ENCODE measurements around the gene GALNT14.

The GALNT14 gene

GRCh38 chr2:31003749-31004148 is 134.5 kb downstream of the GALNT14 start:
- no peak for DNase-seq

DNA sequence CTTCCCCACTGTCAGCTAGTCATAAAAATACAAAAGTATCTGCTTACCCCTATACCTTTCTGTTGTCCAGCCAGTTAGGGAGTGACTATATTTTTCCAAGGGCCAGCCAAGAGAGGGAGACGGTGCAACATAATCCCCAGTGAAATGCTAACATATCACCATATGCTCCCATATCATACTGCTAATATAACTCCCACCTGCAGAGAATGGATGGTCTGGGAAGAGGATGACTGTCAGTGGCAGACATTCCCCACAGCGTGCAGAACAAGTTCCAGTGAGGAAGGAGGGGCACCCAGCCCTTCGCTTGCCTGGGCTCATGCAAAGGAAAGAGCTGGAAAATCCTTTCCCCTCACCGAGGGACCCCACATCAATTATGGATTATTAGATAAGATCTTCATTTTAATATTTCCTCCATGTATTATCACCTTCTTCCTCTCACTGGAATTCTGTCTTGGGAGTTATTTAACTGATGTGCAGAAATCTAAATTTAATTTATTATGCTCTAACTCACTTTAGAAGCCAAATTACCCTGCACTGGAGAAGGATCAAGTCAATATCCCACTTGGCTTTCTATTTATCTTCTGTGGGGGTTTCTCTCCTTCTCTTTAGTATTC is 135.6 kb downstream of the GALNT14 start:
- DNase-seq: no peak

GRCh38 chr2:31000970-31001369 is 137.3 kb downstream of the GALNT14 start:
- no peak for DNase-seq

- no peak for DNase-seq
Observed at GRCh38 chr2:30998672-30999071, 139.6 kb downstream of the GALNT14 start.

- DNase-seq: no peak
Observed at GRCh38 chr2:30997979-30998378, 140.3 kb downstream of the GALNT14 start.

DNA sequence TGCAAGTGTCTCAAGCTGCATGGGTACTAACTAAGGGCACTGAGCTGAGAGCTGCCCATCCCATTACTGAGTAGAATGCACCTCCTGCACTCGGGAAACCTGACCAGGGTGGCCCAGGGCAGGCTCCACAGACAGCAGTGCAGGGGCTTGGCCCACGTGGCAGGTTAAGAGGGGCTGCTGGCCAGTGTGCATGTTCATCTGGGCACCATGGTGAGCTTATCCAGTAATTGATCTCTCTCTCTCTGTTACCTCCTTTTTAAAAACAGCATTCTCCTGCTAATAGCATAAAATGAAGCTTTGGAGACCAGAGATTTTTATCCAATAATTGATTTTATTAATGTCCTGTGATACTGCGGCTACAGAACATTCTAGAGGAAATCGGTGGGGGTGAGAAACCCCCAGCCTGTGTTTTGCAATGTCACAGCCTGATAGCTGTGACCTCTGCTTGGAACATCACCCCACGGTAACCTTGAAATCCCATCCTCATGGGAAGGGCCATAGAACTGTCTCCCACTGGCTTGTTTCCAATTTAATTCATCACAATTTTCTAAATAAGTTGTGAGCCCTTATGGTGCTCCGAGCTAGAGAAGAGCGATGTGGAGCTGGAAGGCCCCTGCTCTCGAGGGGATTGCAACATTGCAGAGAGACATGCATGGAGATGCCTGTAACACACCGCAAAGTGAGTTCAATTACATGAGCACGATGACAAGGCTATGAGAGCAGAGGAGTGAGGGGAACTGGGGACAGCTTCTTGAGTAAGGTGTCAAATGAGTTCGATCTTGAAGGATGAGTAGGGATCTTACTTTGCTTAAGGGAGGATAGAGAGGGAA is 143.8 kb downstream of the GALNT14 start:
- no peak for DNase-seq

DNA sequence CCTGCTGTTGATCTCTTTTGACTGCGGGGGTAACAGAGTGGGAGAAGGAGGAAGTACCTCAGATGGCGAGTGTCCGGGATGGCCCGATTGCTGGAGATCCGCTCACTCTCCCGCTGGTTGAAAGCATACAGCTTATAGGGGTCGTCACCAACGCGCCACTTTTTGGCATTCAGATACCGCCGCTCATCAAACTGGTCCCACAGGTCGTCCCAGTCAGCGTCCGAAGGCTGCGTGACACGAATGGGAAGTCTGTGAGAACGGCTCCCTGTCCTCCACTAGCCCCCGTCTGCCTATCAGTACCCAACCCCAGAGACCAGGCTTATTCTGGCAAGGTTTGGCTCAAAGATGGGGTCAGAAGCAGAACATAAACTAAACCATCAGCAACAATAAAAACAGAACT is 145.5 kb downstream of the GALNT14 start:
- no peak for DNase-seq

DNA sequence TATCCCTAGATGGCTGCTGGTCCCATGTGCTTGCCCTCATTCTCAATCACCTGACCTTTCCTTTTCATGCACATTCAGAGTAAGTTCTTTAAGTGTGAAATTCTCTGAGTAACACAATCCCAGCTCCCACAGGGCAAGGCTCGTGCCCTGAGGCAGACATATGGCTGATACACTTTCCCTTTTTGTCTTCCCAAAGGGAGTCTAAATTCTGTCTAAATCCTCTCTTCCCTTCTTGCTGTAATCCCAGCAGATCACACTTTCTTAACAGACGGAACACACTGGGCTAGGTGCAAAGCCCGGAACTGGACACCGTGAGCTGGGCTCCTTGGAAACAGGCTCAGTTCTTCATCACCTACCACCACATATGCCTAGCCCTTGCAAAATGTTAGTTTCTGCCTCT is 147.6 kb downstream of the GALNT14 start:
- DNase-seq: no peak

DNA sequence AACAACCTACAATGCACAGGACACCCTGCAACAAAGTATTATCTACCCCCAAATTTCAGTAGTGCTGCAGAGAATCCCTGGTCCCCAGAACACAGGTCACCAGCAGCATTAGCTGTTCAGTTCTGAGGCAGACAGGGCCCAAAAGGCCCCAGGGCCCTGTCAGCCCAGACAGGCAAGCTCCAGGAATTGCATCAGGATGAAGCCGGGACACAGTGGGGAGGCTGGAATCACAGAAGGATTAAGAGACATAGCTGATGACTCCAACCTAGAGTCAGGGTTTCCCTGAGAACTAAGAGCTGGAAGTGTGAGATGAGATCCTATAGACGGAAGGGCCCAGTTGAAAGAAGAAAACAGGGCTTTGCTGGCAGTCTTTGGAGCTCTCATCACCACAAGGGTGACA is 148.1 kb downstream of the GALNT14 start:
- no peak for DNase-seq

GRCh38 chr2:30989746-30990145 is 148.5 kb downstream of the GALNT14 start:
- DNase-seq: no peak

GRCh38 chr2:30987566-30987965 is 150.7 kb downstream of the GALNT14 start:
- no peak for DNase-seq

DNA sequence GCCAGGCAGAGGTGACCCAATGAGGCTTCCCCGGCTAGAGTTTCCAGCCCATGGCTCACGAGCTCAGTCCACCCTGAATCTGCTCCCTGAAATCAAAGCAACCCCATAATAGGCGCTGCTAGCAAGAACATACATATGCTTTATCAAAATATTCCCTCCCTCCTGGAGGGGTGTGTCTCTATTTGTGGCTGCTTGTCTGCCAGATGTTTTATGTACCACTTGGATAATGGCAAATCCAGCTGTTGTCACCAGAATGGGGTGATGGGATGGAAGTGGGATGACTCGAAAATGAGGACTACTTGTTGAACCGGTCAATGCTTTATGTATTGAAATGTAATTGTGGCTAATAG is 152.0 kb downstream of the GALNT14 start:
- no peak for DNase-seq

DNA sequence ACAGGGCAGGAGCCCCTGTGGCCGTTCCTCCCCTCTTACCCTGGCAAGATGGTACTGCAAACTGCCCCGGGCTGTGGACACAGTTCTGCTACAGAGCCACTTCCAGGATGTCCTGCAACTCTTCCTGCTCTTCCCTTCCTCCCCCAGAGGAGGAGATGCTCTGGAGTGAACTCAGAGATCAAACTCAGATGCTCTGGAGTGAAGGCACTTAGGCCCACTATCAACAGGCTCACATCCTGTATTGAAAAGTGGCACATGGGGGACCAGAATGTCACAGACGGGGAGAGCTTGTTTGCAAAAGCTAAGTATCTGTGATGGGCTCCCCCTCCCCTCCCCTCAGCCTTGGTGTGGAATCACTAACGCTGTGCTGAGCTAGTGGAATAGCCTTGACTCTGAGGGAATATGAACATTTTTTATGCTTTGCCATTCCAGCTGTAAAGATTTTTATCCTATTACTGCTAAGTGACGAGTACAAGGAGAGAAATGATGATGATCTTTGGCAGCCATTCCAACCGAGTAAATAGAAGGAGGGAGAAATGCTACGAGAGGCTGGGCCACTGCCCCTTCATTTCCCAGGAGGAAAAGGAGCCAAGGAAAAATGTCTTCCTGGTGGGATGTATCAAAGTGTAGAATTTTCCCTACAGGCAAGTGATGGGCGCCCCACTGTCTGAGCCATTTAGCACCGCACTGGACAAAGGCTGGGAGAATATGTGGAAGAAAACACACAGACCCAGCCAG is 152.6 kb downstream of the GALNT14 start:
- DNase-seq: no peak

DNA sequence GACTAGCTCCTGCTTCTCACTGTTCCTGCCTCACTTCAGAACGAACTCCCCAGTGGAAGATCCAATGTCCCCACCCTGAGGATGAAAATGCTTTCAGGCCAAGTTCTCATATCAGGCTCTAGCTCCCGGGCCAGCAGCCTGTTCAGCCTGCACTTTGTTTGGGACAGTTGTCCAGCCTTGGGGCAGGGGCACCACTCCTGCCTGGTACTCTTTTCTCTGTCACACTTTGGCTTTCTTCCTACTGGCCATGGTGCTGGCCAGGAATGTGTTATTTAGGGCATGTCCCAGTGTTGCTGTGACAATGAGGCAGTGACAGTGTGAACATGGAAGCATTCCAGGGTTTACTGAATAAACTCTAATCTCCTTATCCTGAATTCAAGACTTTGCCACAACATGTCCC is 154.1 kb downstream of the GALNT14 start:
- DNase-seq: no peak

DNA sequence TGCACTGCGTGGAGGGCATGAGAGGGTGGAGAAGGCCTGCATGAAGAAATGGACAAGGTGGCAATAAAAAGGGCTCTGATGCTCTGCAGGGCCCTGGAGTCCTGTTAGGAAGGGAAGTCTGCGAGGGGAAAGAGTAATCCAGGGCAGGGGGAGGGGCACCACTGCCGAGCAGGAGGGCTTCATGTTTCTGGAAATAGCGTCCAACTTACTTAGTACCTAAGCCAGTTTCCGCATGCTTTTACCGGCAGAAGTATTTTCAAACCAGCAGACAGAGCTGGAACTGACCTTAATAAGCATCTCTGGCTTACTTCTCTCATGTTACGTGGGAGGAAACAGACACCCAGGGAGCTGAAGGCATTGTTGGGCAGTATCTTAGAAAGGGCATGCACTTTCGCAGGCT is 156.7 kb downstream of the GALNT14 start:
- no peak for DNase-seq

- DNase-seq: no peak
Observed at GRCh38 chr2:30981096-30981495, 157.1 kb downstream of the GALNT14 start.

DNA sequence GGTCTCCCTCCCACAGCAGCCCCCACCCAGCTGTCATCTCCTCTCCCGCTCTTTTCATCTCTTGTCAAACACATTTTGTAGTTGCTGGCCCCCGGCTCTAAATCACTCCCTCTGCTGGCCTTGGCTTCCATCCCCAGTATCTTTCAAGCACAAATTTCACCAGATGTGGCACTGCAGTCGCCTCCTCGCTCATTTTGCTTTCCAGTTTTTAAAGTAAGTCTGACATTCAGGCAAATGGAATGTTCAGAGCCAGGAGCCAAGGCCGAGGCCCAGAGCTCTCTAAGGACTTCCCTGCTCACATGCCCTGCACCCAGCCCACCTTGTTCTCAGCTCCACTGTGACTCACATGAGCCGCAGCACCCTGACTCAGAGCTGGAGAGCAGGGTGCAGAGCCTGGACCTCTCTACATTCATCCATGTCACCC is 158.4 kb downstream of the GALNT14 start:
- no peak for DNase-seq

GRCh38 chr2:30978854-30979253 is 159.4 kb downstream of the GALNT14 start:
- DNase-seq: no peak

DNA sequence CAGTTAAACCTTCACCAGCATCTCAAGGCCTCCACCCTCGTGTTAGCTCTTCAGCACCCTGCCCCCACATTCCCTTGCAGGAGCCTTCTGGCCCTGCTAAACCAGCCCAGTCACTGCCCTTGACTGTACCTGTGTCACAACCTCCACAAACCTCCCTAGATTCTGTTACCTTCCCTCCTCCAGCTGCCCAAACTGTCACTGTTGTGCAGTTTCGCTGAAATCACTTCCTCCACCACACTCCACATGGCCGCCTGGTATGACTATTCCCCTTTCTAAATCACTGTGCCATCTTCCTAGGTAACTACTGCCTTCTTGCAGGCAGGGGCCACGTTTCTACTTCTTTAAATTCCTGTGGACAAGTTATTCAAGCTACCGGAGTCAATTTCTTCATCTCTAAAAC is 160.2 kb downstream of the GALNT14 start:
- no peak for DNase-seq

GRCh38 chr2:30975156-30975555 is 163.1 kb downstream of the GALNT14 start:
- no peak for DNase-seq

GRCh38 chr2:30974554-30974953 is 163.7 kb downstream of the GALNT14 start:
- DNase-seq: no peak

- no peak for DNase-seq
Observed at GRCh38 chr2:30974092-30974491, 164.1 kb downstream of the GALNT14 start.

DNA sequence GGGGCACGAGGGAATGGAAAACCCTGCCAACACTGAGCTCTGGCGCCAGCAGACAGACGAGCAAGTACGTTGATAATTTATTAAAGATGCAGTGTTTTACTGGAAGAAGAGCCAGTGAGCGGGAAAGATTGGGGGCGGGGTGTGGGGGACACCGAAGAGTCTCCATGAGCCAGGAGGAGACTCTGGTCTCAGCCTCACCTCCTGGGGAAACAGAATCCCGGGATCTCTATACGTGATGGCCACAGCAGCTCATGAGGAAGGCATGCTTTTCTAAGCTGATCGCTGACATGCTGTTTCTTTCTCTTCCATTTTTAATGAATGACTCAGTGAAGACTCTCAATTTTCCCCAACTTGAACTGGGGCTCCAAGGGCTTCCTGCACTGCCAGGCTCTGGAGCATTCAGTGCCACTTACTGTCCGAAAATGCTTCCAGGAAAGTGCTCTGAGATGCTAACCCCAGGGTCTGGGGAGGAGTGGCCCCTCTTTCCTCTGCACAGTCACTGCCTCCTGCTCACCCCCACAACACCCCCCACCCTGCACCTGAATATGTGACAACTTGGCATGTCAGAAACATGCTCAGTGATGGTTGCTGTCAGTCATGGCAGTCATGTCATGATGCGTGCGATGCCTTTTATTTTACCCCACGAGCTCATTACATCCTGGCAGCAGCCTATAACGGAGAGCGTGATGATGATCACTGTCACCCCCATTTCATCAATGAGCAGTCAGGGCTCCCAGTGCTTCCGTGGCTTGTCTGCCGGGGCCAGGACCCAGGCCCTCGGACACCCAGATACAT is 166.8 kb downstream of the GALNT14 start:
- DNase-seq: no peak

All from CD4-positive, alpha-beta T cell treated with Interleukin-17A for 1 hour (primary cell).